GM21360 (cell line): ENCODE results near the gene TMEM219.

Experiments used
- ATAC-seq: cut with Tn5 transposase; IDR thresholded peaks from one replicate; pipeline ENCODE4 v1.9.1; 2021; ENCODE audit warnings: mild to moderate bottlenecking, moderate library complexity; ENCODE audit not compliant: unreplicated experiment

The TMEM219 gene

GRCh38 chr16:29978564-29979270 lies 16.8 kb downstream of the TMEM219 start:
- ATAC-seq: no peak

- no peak for ATAC-seq
Measured at GRCh38 chr16:29982560-29983419, 20.9 kb downstream of the TMEM219 start.

GRCh38 chr16:29983420-29984136 lies 21.7 kb downstream of the TMEM219 start:
- ATAC-seq: no peak

- ATAC-seq: no peak
Measured at GRCh38 chr16:29984137-29984763, 22.4 kb downstream of the TMEM219 start.

- ATAC-seq: no peak
Measured at GRCh38 chr16:29984764-29985147, 22.9 kb downstream of the TMEM219 start.

- no peak for ATAC-seq
Measured at GRCh38 chr16:29985271-29985811, 23.5 kb downstream of the TMEM219 start.

- ATAC-seq: no peak
Measured at GRCh38 chr16:29986231-29986630, 24.4 kb downstream of the TMEM219 start.

- ATAC-seq: no peak
Measured at GRCh38 chr16:29986931-29987330, 25.1 kb downstream of the TMEM219 start.

- no peak for ATAC-seq
Measured at GRCh38 chr16:29987371-29988085, 25.6 kb downstream of the TMEM219 start.

- no peak for ATAC-seq
Measured at GRCh38 chr16:29988346-29989075, 26.6 kb downstream of the TMEM219 start.

- no peak for ATAC-seq
Measured at GRCh38 chr16:29989111-29989858, 27.4 kb downstream of the TMEM219 start.

- ATAC-seq: no peak
Measured at GRCh38 chr16:29990034-29990433, 28.2 kb downstream of the TMEM219 start.

- ATAC-seq: no peak
Measured at GRCh38 chr16:29990883-29991570, 29.1 kb downstream of the TMEM219 start.

GRCh38 chr16:29991571-29991904 lies 29.7 kb downstream of the TMEM219 start:
- no peak for ATAC-seq

GRCh38 chr16:29992344-29992967 lies 30.6 kb downstream of the TMEM219 start:
- ATAC-seq: no peak

- ATAC-seq: no peak
Measured at GRCh38 chr16:29993191-29993902, 31.5 kb downstream of the TMEM219 start.

- ATAC-seq: no peak
Measured at GRCh38 chr16:29993903-29994599, 32.2 kb downstream of the TMEM219 start.
